HepG2 (cell line): ENCODE results near the gene NDP.

Experiments used
- FOSL2 ChIP-seq: sonication (generic); formaldehyde crosslinking; IDR thresholded peaks from 2 replicates; pipeline ENCODE4 v1.4.0; 2020; ENCODE audit warnings: missing genetic modification reagents
- KLF11 ChIP-seq: IDR thresholded peaks from 2 replicates; pipeline ENCODE4 v1.6.1; 2016; ENCODE audit warnings: missing compliant biosample characterization
- NBN ChIP-seq: fragments of 450-650 bp; conservative IDR thresholded peaks from 2 replicates; pipeline ENCODE4 v1.6.1; 2017
- NFIC ChIP-seq: IDR thresholded peaks from 2 replicates; pipeline ENCODE4 v1.6.1; 2012; ENCODE audit warnings: mild to moderate bottlenecking, low read length, inconsistent platforms
- NFYC ChIP-seq: IDR thresholded peaks from 2 replicates; pipeline ENCODE4 v1.6.1; 2016; ENCODE audit warnings: missing genetic modification reagents, missing compliant biosample characterization
- SMC3 ChIP-seq: IDR thresholded peaks from 2 replicates; pipeline ENCODE4 v1.6.1; 2011; ENCODE audit warnings: low read length, improper control_type of control experiment
- TMF1 ChIP-seq: sonication (generic); formaldehyde crosslinking; IDR thresholded peaks from 2 replicates; pipeline ENCODE4 v1.8.1; 2022; ENCODE audit warnings: low read depth, missing genetic modification reagents
- ZFP36 ChIP-seq: fragments of 150-350 bp; IDR thresholded peaks from 2 replicates; pipeline ENCODE4 v1.6.1; 2018; ENCODE audit warnings: borderline replicate concordance, low read length, low read depth; ENCODE audit not compliant: partially characterized antibody
- ZFP82 ChIP-seq: sonication (generic); formaldehyde crosslinking; IDR thresholded peaks from 2 replicates; pipeline ENCODE4 v1.5.1; 2020; ENCODE audit warnings: mild to moderate bottlenecking, missing genetic modification reagents, borderline replicate concordance
- ZFY ChIP-seq: sonication (generic); formaldehyde crosslinking; IDR thresholded peaks from 2 replicates; pipeline ENCODE4 v1.4.0; 2020; ENCODE audit warnings: missing genetic modification reagents
- TF ChIP-seq, protein P1 (sequence below): sonication (generic); formaldehyde crosslinking; IDR thresholded peaks from 2 replicates; pipeline ENCODE4 v1.5.0; 2020; ENCODE audit warnings: mild to moderate bottlenecking, missing genetic modification reagents, moderate library complexity
- TF ChIP-seq, protein P2 (sequence below), 2 experiments: IDR thresholded peaks; 2 replicates each; pipeline ENCODE4 v1.6.1; 2011 to 2012; ENCODE audit warnings: low read length in 2 of 2, borderline replicate concordance in 1 of 2, low read depth in 1 of 2, mild to moderate bottlenecking in 1 of 2, moderate library complexity in 1 of 2

DNA sequence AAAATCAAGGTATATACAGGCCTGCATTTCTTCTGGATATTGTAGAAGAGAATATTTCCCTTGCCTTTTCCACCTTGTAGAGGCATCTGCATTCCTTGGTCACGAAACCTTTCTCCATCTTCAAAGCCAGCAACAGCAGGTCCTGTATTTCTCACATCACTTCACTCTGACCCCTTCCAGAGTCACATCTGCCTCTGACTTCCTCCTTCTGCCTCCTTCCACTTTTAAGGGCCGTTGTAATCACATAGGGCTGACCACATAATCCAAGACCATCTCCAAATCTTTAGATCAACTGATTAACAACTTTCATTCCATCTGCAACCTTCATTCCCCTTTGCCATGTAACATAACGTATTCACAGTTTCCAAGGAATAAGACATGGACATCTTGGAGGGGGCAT lies 38.3 kb upstream of the NDP start:
- TF ChIP-seq SMC3 (no peak), NFYC (CRISPR knock-in tag) (no peak), ZFP36 (no peak), NBN (no peak), NFIC (no peak), ZFP82 (CRISPR knock-in tag) (no peak), KLF11 (CRISPR knock-in tag) (no peak), ZFY (CRISPR knock-in tag) (no peak), FOSL2 (CRISPR knock-in tag) (no peak), TMF1 (CRISPR knock-in tag) (no peak)
- TF ChIP-seq, protein P1, sequence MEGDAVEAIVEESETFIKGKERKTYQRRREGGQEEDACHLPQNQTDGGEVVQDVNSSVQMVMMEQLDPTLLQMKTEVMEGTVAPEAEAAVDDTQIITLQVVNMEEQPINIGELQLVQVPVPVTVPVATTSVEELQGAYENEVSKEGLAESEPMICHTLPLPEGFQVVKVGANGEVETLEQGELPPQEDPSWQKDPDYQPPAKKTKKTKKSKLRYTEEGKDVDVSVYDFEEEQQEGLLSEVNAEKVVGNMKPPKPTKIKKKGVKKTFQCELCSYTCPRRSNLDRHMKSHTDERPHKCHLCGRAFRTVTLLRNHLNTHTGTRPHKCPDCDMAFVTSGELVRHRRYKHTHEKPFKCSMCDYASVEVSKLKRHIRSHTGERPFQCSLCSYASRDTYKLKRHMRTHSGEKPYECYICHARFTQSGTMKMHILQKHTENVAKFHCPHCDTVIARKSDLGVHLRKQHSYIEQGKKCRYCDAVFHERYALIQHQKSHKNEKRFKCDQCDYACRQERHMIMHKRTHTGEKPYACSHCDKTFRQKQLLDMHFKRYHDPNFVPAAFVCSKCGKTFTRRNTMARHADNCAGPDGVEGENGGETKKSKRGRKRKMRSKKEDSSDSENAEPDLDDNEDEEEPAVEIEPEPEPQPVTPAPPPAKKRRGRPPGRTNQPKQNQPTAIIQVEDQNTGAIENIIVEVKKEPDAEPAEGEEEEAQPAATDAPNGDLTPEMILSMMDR (CRISPR knock-in tag) = no peak
- TF ChIP-seq, protein P2, sequence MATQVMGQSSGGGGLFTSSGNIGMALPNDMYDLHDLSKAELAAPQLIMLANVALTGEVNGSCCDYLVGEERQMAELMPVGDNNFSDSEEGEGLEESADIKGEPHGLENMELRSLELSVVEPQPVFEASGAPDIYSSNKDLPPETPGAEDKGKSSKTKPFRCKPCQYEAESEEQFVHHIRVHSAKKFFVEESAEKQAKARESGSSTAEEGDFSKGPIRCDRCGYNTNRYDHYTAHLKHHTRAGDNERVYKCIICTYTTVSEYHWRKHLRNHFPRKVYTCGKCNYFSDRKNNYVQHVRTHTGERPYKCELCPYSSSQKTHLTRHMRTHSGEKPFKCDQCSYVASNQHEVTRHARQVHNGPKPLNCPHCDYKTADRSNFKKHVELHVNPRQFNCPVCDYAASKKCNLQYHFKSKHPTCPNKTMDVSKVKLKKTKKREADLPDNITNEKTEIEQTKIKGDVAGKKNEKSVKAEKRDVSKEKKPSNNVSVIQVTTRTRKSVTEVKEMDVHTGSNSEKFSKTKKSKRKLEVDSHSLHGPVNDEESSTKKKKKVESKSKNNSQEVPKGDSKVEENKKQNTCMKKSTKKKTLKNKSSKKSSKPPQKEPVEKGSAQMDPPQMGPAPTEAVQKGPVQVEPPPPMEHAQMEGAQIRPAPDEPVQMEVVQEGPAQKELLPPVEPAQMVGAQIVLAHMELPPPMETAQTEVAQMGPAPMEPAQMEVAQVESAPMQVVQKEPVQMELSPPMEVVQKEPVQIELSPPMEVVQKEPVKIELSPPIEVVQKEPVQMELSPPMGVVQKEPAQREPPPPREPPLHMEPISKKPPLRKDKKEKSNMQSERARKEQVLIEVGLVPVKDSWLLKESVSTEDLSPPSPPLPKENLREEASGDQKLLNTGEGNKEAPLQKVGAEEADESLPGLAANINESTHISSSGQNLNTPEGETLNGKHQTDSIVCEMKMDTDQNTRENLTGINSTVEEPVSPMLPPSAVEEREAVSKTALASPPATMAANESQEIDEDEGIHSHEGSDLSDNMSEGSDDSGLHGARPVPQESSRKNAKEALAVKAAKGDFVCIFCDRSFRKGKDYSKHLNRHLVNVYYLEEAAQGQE (IDR thresholded peaks at IDR 0.05; ENCODE audit: borderline replicate concordance in 1 of 2, low read depth in 1 of 2, low read length in 2 of 2) = no peak
